Measurements from ENCODE around the gene TMEM178B. TPM values are rescaled to one million over a fixed set of nuclear protein-coding genes. Genes with fewer than 3 reads are reported as not detected.

The TMEM178B gene
- total RNA-seq, 3 donors from 2014 or later, result 0.23 to 0.90 (median 0.37) TPM

GRCh38 chr7:141200191-141201108 is 126.6 kb downstream of the TMEM178B start:
- Mint-ChIP-seq H3K36me3 (ENCODE audit: insufficient read depth) (no peaks in the 10 kb centered on the region), H3K4me1 (ENCODE audit: low read depth) (no peaks in the 10 kb centered on the region), H3K4me3 (no peak overlapping the region), H3K27me3 (ENCODE audit: low read depth) (peaks cover 14% of the 10 kb centered on the region), H3K9me3 (no peaks in the 10 kb centered on the region)
- DNase-seq (no peak), ATAC-seq (no peak)

GRCh38 chr7:141201145-141201885 is 127.5 kb downstream of the TMEM178B start:
- Mint-ChIP-seq H3K4me1 (ENCODE audit: low read depth) (no peaks in the 10 kb centered on the region), H3K36me3 (ENCODE audit: insufficient read depth) (no peaks in the 10 kb centered on the region), H3K9me3 (no peaks in the 10 kb centered on the region), H3K4me3 (no peak overlapping the region), H3K27me3 (ENCODE audit: low read depth) (peaks cover 14% of the 10 kb centered on the region)
- DNase-seq (no peak), ATAC-seq (no peak)

GRCh38 chr7:141202535-141202934 is 128.7 kb downstream of the TMEM178B start:
- DNase-seq (no peak), ATAC-seq (no peak)
- Mint-ChIP-seq H3K9me3 (no peaks in the 10 kb centered on the region), H3K4me1 (ENCODE audit: low read depth) (no peaks in the 10 kb centered on the region), H3K4me3 (no peak overlapping the region), H3K36me3 (ENCODE audit: insufficient read depth) (no peaks in the 10 kb centered on the region), H3K27me3 (ENCODE audit: low read depth) (peaks cover 14% of the 10 kb centered on the region)

GRCh38 chr7:141203177-141203576 is 129.3 kb downstream of the TMEM178B start:
- no peak for ATAC-seq
- H3K36me3 Mint-ChIP-seq (ENCODE audit: insufficient read depth), result no peaks in the 10 kb centered on the region
- peaks cover 12% of the 10 kb centered on the region for H3K27me3 Mint-ChIP-seq (ENCODE audit: low read depth)
- H3K4me3 Mint-ChIP-seq, result no peak overlapping the region
- no peaks in the 10 kb centered on the region for H3K4me1 Mint-ChIP-seq (ENCODE audit: low read depth)
- DNase-seq, result no peak
- no peaks in the 10 kb centered on the region for H3K9me3 Mint-ChIP-seq

GRCh38 chr7:141203586-141203985 is 129.7 kb downstream of the TMEM178B start:
- Mint-ChIP-seq H3K4me1 (ENCODE audit: low read depth) (no peaks in the 10 kb centered on the region), H3K27me3 (ENCODE audit: low read depth) (peaks cover 11% of the 10 kb centered on the region), H3K4me3 (no peak overlapping the region), H3K9me3 (no peaks in the 10 kb centered on the region), H3K36me3 (ENCODE audit: insufficient read depth) (no peaks in the 10 kb centered on the region)
- DNase-seq (no peak), ATAC-seq (no peak)

GRCh38 chr7:141207661-141208060 is 133.8 kb downstream of the TMEM178B start:
- Mint-ChIP-seq H3K4me1 (ENCODE audit: low read depth) (no peaks in the 10 kb centered on the region), H3K9me3 (no peaks in the 10 kb centered on the region), H3K36me3 (ENCODE audit: insufficient read depth) (no peaks in the 10 kb centered on the region), H3K4me3 (no peak overlapping the region), H3K27me3 (ENCODE audit: low read depth) (peaks cover 5% of the 10 kb centered on the region)
- ATAC-seq (no peak), DNase-seq (no peak)

GRCh38 chr7:141208539-141208938 is 134.7 kb downstream of the TMEM178B start:
- Mint-ChIP-seq H3K4me3 (no peak overlapping the region), H3K9me3 (no peaks in the 10 kb centered on the region), H3K4me1 (ENCODE audit: low read depth) (no peaks in the 10 kb centered on the region), H3K36me3 (ENCODE audit: insufficient read depth) (no peaks in the 10 kb centered on the region), H3K27me3 (ENCODE audit: low read depth) (peaks cover 1% of the 10 kb centered on the region)
- ATAC-seq (no peak), DNase-seq (no peak)

GRCh38 chr7:141209454-141209853 is 135.6 kb downstream of the TMEM178B start:
- Mint-ChIP-seq H3K4me3 (no peak overlapping the region), H3K36me3 (ENCODE audit: insufficient read depth) (no peaks in the 10 kb centered on the region), H3K27me3 (ENCODE audit: low read depth) (peaks cover 1% of the 10 kb centered on the region), H3K9me3 (no peaks in the 10 kb centered on the region), H3K4me1 (ENCODE audit: low read depth) (no peaks in the 10 kb centered on the region)
- ATAC-seq, result no peak
- DNase-seq, result no peak

- Mint-ChIP-seq H3K36me3 (ENCODE audit: insufficient read depth) (no peaks in the 10 kb centered on the region), H3K4me3 (no peak overlapping the region), H3K4me1 (ENCODE audit: low read depth) (no peaks in the 10 kb centered on the region), H3K27me3 (ENCODE audit: low read depth) (peaks cover 4% of the 10 kb centered on the region), H3K9me3 (no peaks in the 10 kb centered on the region)
- no peak for ATAC-seq
- DNase-seq, result no peak
These were observed 137.0 kb downstream of the TMEM178B start for GRCh38 chr7:141210862-141211261.

GRCh38 chr7:141213226-141213625 is 139.4 kb downstream of the TMEM178B start:
- ATAC-seq (no peak), DNase-seq (no peak)
- Mint-ChIP-seq H3K9me3 (no peaks in the 10 kb centered on the region), H3K4me1 (ENCODE audit: low read depth) (no peaks in the 10 kb centered on the region), H3K36me3 (ENCODE audit: insufficient read depth) (no peaks in the 10 kb centered on the region), H3K4me3 (no peak overlapping the region), H3K27me3 (ENCODE audit: low read depth) (peaks cover 12% of the 10 kb centered on the region)

GRCh38 chr7:141217938-141218337 is 144.1 kb downstream of the TMEM178B start:
- Mint-ChIP-seq H3K4me3 (no peak overlapping the region), H3K36me3 (ENCODE audit: insufficient read depth) (no peaks in the 10 kb centered on the region), H3K4me1 (ENCODE audit: low read depth) (no peaks in the 10 kb centered on the region), H3K27me3 (ENCODE audit: low read depth) (peaks cover 13% of the 10 kb centered on the region), H3K9me3 (no peaks in the 10 kb centered on the region)
- DNase-seq (no peak), ATAC-seq (no peak)

GRCh38 chr7:141218941-141219340 is 145.1 kb downstream of the TMEM178B start:
- ATAC-seq, result no peak
- Mint-ChIP-seq H3K9me3 (no peaks in the 10 kb centered on the region), H3K27me3 (ENCODE audit: low read depth) (peaks cover 13% of the 10 kb centered on the region), H3K4me1 (ENCODE audit: low read depth) (no peaks in the 10 kb centered on the region), H3K36me3 (ENCODE audit: insufficient read depth) (no peaks in the 10 kb centered on the region), H3K4me3 (no peak overlapping the region)
- DNase-seq, result no peak

- H3K4me1 Mint-ChIP-seq (ENCODE audit: low read depth), result no peaks in the 10 kb centered on the region
- no peaks in the 10 kb centered on the region for H3K36me3 Mint-ChIP-seq (ENCODE audit: insufficient read depth)
- DNase-seq, result no peak
- H3K27me3 Mint-ChIP-seq (ENCODE audit: low read depth), result peaks cover 10% of the 10 kb centered on the region
- H3K9me3 Mint-ChIP-seq, result no peaks in the 10 kb centered on the region
- ATAC-seq, result no peak
- H3K4me3 Mint-ChIP-seq, result no peak overlapping the region
These were observed 146.5 kb downstream of the TMEM178B start for GRCh38 chr7:141220263-141220880.

- ATAC-seq (no peak), DNase-seq (no peak)
- H3K4me1 Mint-ChIP-seq (ENCODE audit: low read depth), result no peaks in the 10 kb centered on the region
- no peaks in the 10 kb centered on the region for H3K36me3 Mint-ChIP-seq (ENCODE audit: insufficient read depth)
- H3K4me3 Mint-ChIP-seq, result no peak overlapping the region
- no peaks in the 10 kb centered on the region for H3K9me3 Mint-ChIP-seq
- H3K27me3 Mint-ChIP-seq (ENCODE audit: low read depth), result peaks cover 11% of the 10 kb centered on the region
These were observed 147.2 kb downstream of the TMEM178B start for GRCh38 chr7:141221007-141221612.

All from activated T-cell treated with anti-CD3 and anti-CD28 coated beads, Interleukin-2, amount 50 U/mL, for 4 hours (primary cell).